Iris pigment epithelial cell (primary cell): ENCODE measurements around the gene MCM3.
A peak's percentile ranks its signal among the peaks of the same experiment; 100 is the strongest.

ENCODE experiments used
- DNase-seq: peaks from one replicate; pipeline ENCODE4 v3.0.0-alpha.2; 2011; ENCODE audit warnings: low read depth

MCM3 gene

GRCh38 chr6:52301326-52301725 lies 16.8 kb upstream of the MCM3 start:
- no peak for DNase-seq

GRCh38 chr6:52300489-52300931 lies 16.0 kb upstream of the MCM3 start:
- no peak for DNase-seq

GRCh38 chr6:52299653-52300052 lies 15.1 kb upstream of the MCM3 start:
- no peak for DNase-seq

GRCh38 chr6:52297433-52297832 lies 12.9 kb upstream of the MCM3 start:
- no peak for DNase-seq

GRCh38 chr6:52293067-52293466 lies 8.5 kb upstream of the MCM3 start:
- no peak for DNase-seq

- DNase-seq = no peak
Measured at GRCh38 chr6:52288841-52289240, 4.3 kb upstream of the MCM3 start.

GRCh38 chr6:52288216-52288615 lies 3.7 kb upstream of the MCM3 start:
- DNase-seq = no peak

- peak; percentile 76 for DNase-seq
Measured at GRCh38 chr6:52286798-52287432, 2.4 kb upstream of the MCM3 start.

GRCh38 chr6:52285177-52286068 lies 881 bp upstream of the MCM3 start:
- peak; percentile 20 for DNase-seq

GRCh38 chr6:52284131-52284459 lies 447 bp downstream of the MCM3 start:
- DNase-seq = peak; percentile 29

GRCh38 chr6:52283111-52283510 lies 1.4 kb downstream of the MCM3 start:
- no peak for DNase-seq

GRCh38 chr6:52276130-52276529 lies 8.4 kb downstream of the MCM3 start:
- DNase-seq = no peak

- DNase-seq = no peak
Measured at GRCh38 chr6:52271852-52272460, 12.6 kb downstream of the MCM3 start.

GRCh38 chr6:52263709-52264540 lies 20.6 kb downstream of the MCM3 start:
- DNase-seq = peak; percentile 66

- no peak for DNase-seq
Measured at GRCh38 chr6:52262620-52263344, 21.8 kb downstream of the MCM3 start.

- peak; percentile 78 for DNase-seq
Measured at GRCh38 chr6:52261229-52261628, 23.3 kb downstream of the MCM3 start.

GRCh38 chr6:52260634-52261033 lies 23.9 kb downstream of the MCM3 start:
- DNase-seq = no peak

- no peak for DNase-seq
Measured at GRCh38 chr6:52255434-52255833, 29.1 kb downstream of the MCM3 start.

GRCh38 chr6:52254731-52255378 lies 29.7 kb downstream of the MCM3 start:
- DNase-seq = no peak

GRCh38 chr6:52253494-52253893 lies 31.0 kb downstream of the MCM3 start:
- no peak for DNase-seq

- DNase-seq = no peak
Measured at GRCh38 chr6:52251113-52251512, 33.4 kb downstream of the MCM3 start.
